GM18505 (cell line): ENCODE measurements around the gene SYCE3.
"Not testable (repeated sequence)": the region's sequence is repeated elsewhere in the genome, so short reads cannot be mapped to it uniquely, and the experiment has no call there.

Experiments
- ATAC-seq: cut with Tn5 transposase; IDR thresholded peaks from one replicate; pipeline ENCODE4 v1.9.1; 2021; ENCODE audit not compliant: unreplicated experiment
- POLR2A ChIP-seq: IDR thresholded peaks from 4 replicates; pipeline ENCODE4 v1.6.1; 2011; ENCODE audit warnings: borderline replicate concordance; ENCODE audit not compliant: insufficient read depth, insufficient read length; ENCODE audit errors: extremely low read depth

Gene SYCE3

DNA sequence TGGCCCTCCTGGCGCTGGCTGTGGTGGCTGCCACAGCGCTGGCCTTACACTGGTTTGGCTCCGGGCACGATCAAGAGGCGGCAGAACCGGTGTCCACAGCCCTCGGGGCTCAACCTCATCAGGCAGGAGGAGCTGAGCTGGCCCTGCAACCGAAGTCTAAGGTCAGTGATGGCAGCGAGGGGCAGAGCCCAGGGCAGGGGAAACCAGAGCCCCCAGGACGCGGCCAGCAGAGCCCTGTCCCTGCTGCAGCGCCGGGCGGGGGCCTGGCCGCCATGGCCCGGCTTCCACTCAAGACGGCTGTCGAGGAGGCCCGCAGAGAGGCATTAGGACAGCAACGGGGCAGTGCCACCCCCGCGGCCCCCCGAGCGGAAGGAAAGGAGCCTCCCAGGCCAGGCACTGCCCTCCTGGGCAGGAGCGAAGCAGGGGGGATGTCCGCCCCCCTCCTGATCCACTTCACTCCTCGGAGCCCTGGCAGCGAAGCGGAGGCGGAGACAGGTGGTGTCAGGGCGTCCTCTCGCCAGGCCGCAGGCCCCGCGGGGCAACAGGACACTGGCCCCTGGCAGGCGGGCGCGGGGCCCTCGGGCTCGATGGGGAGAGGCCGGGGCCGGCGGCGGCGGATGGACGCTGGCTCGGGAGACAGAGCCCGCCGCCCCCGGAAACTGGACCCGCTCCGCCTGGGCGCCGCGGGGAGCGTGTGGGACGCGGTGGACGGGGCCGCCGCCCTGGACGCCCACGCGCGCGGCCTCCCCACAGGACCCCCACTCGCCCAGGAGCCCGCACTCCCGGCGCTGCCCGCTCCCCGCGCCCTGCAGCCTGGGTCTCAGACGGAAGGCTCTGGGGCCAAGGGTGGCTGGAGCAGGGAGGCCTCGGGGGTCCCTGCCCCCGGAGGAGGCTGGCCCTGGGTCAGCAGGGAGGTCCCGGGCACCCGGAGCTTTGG, 16.1 kb downstream of the SYCE3 start:
- TF ChIP-seq POLR2A: no peak
- ATAC-seq: no peak

DNA sequence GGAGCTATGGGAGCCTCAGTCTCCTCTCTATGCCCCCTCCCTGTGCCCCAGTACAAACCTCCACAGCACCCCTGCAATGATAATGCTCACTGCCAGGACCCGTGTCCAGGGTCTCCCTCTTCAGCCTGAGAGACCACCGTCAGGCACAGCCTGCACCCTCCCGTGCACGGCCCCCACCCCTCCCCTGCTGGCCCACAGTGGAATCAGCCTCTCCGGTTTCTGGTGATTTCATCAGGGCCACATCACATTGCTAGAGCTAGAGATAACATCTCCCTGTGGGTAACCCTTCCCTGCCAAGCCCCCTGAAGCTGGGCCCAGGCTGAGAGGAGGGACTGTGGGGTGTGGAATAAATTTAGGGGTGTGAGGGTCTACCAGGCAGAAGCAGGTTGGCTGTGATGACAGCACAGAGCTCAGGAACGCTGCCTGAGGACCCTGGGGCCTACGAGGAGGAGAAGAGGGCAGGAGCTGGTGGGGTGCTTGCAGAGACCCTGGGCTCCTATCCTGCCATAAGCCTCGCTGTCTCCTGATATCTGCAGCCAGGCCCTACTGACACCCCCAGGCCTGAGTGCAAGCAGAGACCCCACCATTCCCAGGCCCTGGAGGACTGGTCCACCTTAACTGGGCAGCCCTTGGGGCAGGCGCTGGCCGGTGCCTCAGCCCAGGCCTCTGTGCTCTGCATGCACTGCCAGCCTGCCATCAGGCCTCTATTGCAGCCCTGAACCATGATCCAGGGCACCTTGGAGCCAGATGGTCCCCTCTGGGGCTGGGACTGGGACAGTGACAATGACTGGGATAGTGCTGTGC, 17.0 kb downstream of the SYCE3 start, which contains the start of gene KLHDC7B:
Gene KLHDC7B (plus strand): TSS at position 378 of the 804 bp plus-strand sequence. CDS start 345 bp downstream, at position 723.
- TF ChIP-seq POLR2A: no peak
- ATAC-seq: no peak

DNA sequence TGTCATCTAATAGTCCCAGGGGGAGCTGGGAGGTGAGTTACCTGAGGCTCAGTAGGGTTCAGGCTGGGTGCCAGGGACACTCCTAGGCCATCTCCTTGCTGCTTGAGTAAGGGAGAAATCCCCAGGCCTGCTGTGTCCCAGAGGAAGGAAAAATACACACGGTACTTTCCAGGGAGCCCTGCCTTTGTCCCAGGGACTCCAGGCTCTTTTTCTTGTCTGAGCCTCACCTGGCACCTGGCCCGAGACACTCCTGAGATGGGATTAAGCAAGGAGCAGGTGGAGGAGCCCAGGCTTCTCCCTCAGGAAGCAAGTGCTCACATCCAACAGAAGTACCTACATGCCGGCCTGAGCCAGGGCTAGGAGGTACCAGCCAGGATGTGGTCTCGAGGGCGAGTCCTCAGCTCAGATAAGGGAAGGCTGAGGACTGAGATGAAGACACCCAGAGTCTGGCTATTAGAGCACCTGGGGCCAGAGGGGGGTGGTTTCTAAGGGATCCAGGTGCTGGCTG, 17.9 kb downstream of the SYCE3 start:
- TF ChIP-seq POLR2A: no peak
- ATAC-seq: no peak

DNA sequence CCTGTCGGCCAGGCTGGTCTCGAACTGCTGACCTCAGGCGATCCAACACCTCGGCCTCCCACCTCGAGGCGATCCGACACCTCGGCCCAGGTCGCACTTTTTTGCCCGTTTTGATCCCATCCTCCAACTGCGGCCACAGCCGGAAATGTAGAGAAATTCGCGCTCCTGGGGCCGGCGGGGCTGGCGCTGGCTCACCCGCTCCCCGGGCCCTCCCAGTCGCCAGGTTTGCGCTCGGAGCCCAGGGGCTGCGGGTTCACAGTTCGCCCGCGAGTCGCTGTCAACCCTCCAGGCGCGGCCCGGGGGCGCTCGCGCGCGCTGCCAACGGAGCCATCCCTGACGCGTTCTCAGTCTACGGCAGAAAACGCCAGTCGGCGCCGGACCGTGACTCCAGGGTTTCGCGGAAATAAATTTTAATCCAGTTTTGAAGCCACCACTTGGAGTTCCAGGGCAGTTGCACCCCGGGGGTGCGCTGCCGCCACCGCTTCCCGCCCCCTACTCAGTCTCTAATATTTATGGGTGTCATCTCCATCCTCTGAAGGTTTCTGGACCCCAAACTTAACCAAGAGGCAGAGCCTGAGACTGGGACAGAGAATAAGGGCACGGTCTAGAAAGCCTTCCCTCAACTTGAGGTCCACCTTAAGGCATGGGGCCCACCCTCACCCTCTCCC, 18.5 kb downstream of the SYCE3 start:
- TF ChIP-seq POLR2A: no peak
- no peak for ATAC-seq

DNA sequence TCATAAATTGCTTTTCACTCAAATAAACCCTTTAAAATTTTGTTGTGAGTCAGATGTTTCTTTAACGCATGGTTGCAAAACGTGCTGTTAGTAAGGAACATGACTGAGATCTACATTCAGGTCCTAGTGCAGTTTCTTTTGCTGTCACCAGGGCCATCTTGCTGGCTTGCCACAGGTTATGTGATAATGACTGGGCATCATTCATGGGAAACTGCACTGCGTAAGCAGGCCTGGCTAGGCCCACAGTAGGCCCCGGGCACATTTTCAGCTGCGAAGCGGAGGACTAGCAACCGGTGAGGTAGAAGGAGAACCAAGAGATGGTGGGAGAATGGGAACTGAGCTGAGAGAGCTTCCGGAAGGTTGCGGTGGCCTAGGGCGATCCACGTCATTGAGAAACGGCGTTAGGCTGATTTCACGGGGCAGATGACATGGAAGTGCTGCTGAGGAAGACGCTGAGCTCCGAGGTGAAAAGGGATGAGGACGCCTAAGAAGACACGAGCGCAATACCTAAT, 20.2 kb downstream of the SYCE3 start:
- no peak for ATAC-seq
- peak; percentile 62 for TF ChIP-seq POLR2A

DNA sequence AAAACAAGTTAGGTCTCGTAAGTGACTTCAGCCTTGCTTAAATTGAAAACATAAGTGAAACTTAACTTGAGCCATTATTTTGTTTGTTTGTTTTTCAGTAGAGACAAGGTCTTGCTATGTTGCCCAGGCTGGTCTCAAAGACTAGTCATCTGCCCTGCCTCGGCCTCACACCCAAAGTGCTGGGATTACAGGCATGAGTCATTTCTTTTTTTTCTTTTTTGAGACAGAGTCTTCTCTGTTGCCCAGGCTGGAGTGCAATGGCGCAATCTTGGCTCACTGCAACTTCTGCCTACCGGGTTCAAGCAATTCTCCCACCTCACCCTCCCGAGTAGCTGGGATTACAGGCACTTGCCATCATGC, 21.1 kb downstream of the SYCE3 start:
- peak; percentile 28 for TF ChIP-seq POLR2A
- not testable (repeated sequence) for ATAC-seq

DNA sequence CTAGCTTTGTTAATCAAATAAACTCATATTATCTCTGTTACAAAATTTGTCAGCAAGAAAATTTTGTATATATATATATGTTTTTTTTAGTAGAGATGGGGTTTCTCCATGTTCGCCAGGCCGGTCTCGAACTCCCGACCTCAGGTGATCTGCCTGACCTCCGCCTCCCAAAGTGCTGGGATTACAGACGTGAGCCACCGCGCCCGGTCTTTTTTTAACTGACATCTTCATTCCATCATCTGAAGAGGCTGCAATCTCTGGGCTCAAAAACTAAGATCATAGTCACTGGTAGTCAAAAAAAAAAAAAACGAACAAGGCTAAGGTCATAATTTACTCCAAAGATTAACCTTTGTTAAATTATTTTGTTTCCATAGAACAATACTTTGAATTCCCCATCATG, 22.3 kb downstream of the SYCE3 start:
- no peak for TF ChIP-seq POLR2A
- no peak for ATAC-seq

DNA sequence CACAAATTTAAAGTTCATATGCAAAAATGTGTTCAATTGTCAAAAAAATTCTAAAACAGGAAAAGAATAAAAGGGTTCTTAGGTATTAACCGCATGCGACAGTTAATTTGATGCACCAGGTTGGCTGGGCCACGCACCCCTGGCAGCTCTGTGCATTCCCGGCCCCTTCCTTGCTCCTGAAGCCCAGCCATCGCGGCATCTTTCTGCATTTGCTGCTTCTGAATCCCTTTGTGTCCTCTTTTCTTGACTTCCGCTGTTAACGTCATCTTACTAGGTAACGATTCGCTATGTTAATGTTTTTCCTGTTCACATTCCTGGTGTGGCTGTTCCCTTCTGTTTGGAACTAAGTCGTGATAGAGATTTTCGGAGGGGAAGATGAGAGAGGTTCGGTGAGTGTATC, 25.0 kb downstream of the SYCE3 start:
- no peak for ATAC-seq
- TF ChIP-seq POLR2A: no peak

DNA sequence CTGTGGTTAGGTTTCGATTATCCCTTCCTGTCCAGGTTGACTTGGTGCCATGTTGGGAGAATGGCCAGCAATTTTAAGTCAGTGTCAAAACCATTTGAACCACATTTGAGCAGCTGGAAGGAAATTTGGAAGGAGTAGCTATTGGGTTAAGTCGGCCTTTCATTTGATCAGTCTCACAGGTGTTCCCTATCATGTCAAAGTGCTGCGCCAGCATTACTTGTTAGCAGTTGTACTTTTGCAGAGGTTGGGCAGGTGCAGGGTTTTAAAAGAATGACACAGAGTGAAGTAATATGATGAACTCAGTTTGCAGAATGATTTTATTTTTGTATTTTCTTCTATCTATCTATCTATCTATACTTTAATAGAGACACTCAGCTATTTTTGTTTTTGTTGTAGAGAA, 26.5 kb downstream of the SYCE3 start:
- no peak for TF ChIP-seq POLR2A
- ATAC-seq: no peak

DNA sequence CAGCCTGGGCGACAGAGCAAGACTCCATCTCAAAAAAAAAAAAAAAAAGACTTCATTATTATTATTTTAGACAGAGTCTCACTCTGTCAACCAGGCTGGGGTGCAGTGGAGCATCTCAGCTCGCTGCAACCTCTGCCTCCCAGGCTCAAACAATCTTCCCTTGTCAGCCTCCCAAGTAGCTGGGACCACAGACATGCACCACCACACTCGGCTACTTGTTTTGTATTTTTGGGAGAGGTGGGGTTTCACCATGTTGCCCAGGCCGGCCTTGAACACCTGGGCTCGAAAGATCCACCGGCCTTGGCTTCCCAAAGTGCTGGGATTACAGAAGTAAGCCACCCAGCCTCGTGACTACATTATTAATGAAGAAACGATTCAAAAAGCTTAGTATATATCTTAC, 27.6 kb downstream of the SYCE3 start:
- no peak for ATAC-seq

DNA sequence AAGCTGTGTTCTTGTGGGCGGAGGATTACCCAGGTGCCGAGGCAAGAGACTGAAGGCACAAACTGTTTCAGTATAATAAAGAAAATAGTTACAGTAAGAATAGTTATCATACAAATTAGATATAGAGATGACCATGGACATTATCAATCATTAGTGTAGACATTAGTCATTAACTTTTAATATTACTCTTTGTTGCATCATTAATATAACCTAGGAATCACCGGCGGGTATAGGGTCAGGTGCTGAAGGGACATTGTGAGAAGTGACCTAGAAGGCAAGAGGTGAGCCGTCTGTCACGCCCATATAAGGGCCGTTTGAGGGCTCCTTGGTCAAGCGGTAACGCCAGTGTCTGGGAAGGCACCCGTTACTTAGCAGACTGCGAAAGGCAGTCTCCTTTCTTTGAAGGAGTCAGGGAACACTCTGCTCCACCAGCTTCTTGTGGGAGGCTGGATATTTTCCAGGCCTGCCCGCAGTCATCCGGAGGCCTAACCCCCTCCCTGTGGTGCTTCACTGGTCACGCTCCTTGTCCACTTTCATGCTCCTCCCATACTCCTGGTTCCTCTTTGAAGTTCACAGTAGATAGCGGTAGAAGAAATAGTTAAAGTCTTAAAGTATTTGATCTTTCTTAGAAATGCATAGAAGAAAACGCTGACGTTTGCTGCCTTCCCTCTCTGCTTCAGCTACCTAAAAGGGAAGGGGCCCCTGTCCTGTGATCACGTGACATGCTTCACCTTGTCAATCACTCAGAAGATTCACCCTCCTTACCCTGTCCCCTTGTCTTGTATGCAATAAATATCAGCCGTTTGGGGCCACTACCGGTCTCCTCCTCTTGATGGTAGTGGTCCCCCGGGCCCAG, 28.6 kb downstream of the SYCE3 start:
- not testable (repeated sequence) for ATAC-seq
- TF ChIP-seq POLR2A: peak; percentile 20

More for the DNA sequence above, 27.6 kb downstream of the SYCE3 start:
- TF ChIP-seq POLR2A: no peak
